GM12891 (cell line): Measurements from ENCODE around the gene SYTL4.

Experiments used
- POLR2A ChIP-seq: IDR thresholded peaks from 2 replicates; pipeline ENCODE4 v1.6.1; 2011; ENCODE audit warnings: low read depth, low read length, control low read depth
- POLR2AphosphoS5 ChIP-seq: IDR thresholded peaks from 2 replicates; pipeline ENCODE4 v1.6.1; 2011; ENCODE audit warnings: low read depth, low read length, control low read depth
- SPI1 ChIP-seq: IDR thresholded peaks from 2 replicates; pipeline ENCODE4 v1.6.1; 2011; ENCODE audit warnings: low read depth, low read length, control low read depth

DNA sequence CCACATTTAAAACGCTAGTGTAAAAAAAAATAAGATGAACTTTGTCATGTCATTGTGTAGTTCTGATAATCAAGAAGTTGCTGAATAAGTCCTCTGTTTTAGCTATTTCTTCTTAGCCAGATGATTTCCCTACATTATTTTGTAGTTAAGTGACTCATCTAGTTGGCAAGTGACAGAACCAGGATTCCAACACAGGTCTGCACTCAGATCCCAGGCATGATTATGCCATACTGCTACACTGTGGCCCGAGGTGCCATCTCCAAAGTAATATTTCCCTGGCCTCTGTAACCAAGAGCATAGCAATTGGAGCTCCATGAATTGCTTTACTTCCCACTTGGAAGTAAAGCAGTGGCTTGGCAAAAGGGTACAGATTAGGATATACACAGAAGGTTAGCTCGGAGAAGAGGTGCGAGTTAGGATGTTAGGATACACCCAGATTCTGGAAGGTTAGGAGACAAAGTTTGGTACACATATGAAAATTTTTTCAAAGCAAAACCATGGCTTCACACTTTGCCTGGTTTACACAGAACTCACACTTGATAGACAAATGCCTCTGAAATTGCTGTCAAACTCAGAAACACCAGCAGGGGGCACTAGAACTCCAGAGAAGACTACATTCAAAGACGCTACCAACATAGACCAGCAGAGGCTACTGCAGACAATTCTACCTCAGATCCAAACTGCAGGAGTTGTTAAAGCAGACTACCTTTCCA lies 46.5 kb downstream of the SYTL4 start:
- TF ChIP-seq POLR2A, result no peak
- no peak for TF ChIP-seq SPI1
- TF ChIP-seq POLR2AphosphoS5, result no peak
